ENCODE measurements around the gene IL4R. TPM values are rescaled to one million over a fixed set of nuclear protein-coding genes. Genes with fewer than 3 reads are reported as not detected.
"Not testable (repeated sequence)": the region's sequence is repeated elsewhere in the genome, so short reads cannot be mapped to it uniquely, and the experiment has no call there.

IL4R gene
- total and polyA plus RNA-seq, 7 donors, result 2.1 to 9.6 (median 6.5) TPM

GRCh38 chr16:27394516-27394915 lies 80.7 kb downstream of the IL4R start:
- Histone ChIP-seq H3K27ac (no peak overlapping the region), H3K9me3 (peaks cover 12% of the 10 kb centered on the region), H3K4me3 (no peak overlapping the region), H3K4me1 (no peaks in the 10 kb centered on the region), H3K27me3 (ENCODE audit: insufficient read depth in 3 of 3, low read length in 2 of 3) (no peaks in the 10 kb centered on the region), H3K36me3 (ENCODE audit: insufficient read depth in 1 of 2, low read depth in 1 of 2) (no peaks in the 10 kb centered on the region)
- ATAC-seq (no peak), DNase-seq (no peak)
- intact Hi-C loops (cut with DNase I), result no loop called here
- no peak for TF ChIP-seq CTCF (IDR thresholded peaks at IDR 0.05)

- H3K9me3 ChIP-seq; DNase-seq; ATAC-seq; H3K27me3 ChIP-seq (ENCODE audit: insufficient read depth in 3 of 3, low read length in 2 of 3); H3K27ac ChIP-seq; H3K4me3 ChIP-seq; intact Hi-C loops (cut with DNase I); H3K36me3 ChIP-seq (ENCODE audit: insufficient read depth in 1 of 2, low read depth in 1 of 2); H3K4me1 ChIP-seq: not testable (repeated sequence)
- whole genome bisulfite sequencing, 3 donors, result 80 to 86% (median 84%) methylated on average over 15 of the region's 15 CpGs
Observed at GRCh38 chr16:27398341-27398893, 84.6 kb downstream of the IL4R start.

GRCh38 chr16:27398894-27399853 lies 85.4 kb downstream of the IL4R start:
- no peaks in the 10 kb centered on the region for H3K36me3 ChIP-seq (ENCODE audit: insufficient read depth in 1 of 2, low read depth in 1 of 2)
- no peak overlapping the region for H3K4me3 ChIP-seq
- intact Hi-C loops (cut with DNase I), result no loop called here
- peaks cover 6% of the 10 kb centered on the region for H3K9me3 ChIP-seq
- H3K27me3 ChIP-seq (ENCODE audit: insufficient read depth in 3 of 3, low read length in 2 of 3), result peaks cover 0 to 12% (median 0%) of the 10 kb centered on the region in 3 donors
- no peaks in the 10 kb centered on the region for H3K4me1 ChIP-seq
- WGBS, 3 donors, result 89 to 93% (median 90%) methylated on average over 8 of the region's 8 CpGs
- no peak for DNase-seq
- no peak overlapping the region for H3K27ac ChIP-seq
- ATAC-seq, result no peak
- no peak for TF ChIP-seq CTCF (IDR thresholded peaks at IDR 0.05)

- Histone ChIP-seq H3K9me3 (peaks cover 2% of the 10 kb centered on the region), H3K27me3 (ENCODE audit: insufficient read depth in 3 of 3, low read length in 2 of 3) (peaks cover 0 to 17% (median 0%) of the 10 kb centered on the region in 3 donors), H3K4me1 (no peaks in the 10 kb centered on the region), H3K4me3 (no peak overlapping the region), H3K27ac (no peak overlapping the region), H3K36me3 (ENCODE audit: insufficient read depth in 1 of 2, low read depth in 1 of 2) (no peaks in the 10 kb centered on the region)
- 95 to 98% (median 96%) methylated on average over 2 of the region's 2 CpGs for WGBS, 3 donors
- intact Hi-C loops (cut with DNase I), result no loop called here
- ATAC-seq, result no peak
- DNase-seq, result no peak
- no peak for TF ChIP-seq CTCF (IDR thresholded peaks at IDR 0.05)
Observed at GRCh38 chr16:27399969-27400368, 86.2 kb downstream of the IL4R start.

Measured in psoas muscle (tissue), 8 donors.